ENCODE measurements around the gene FHOD3.

Gene FHOD3

GRCh38 chr18:36560187-36560586 is 262.7 kb downstream of the FHOD3 start:
- H3K27me3 ChIP-seq (replicated peaks; ENCODE audit: insufficient read depth, low read length), result no peaks in the 10 kb centered on the region
- H3K4me2 ChIP-seq (ENCODE audit: low read depth, low read length), result no peak overlapping the region
- no peaks in the 10 kb centered on the region for H3K79me2 ChIP-seq (ENCODE audit: low read length)

GRCh38 chr18:36561046-36561445 is 263.5 kb downstream of the FHOD3 start:
- no peaks in the 10 kb centered on the region for H3K36me3 ChIP-seq (replicated peaks; ENCODE audit: insufficient read depth, low read length)
- H3K9ac ChIP-seq (ENCODE audit: low read length), result no peak overlapping the region
- no peak overlapping the region for H2AFZ ChIP-seq (ENCODE audit: low read length)
- H3K4me3 ChIP-seq (ENCODE audit: low read length), result no peak overlapping the region
- no peak for TF ChIP-seq EZH2phosphoT487 (IDR thresholded peaks at IDR 0.05; ENCODE audit: low read length)
- no peak for TF ChIP-seq CTCF (IDR thresholded peaks at IDR 0.05; ENCODE audit: low read length)
- TF ChIP-seq EZH2 (optimal IDR thresholded peaks at IDR 0.05; ENCODE audit: low read depth, low read length), result no peak
- H3K4me2 ChIP-seq (ENCODE audit: low read depth, low read length), result no peak overlapping the region
- no peaks in the 10 kb centered on the region for H3K4me1 ChIP-seq (ENCODE audit: low read length)
- H3K79me2 ChIP-seq (ENCODE audit: low read length), result no peaks in the 10 kb centered on the region
- no peaks in the 10 kb centered on the region for H3F3A ChIP-seq (ENCODE audit: insufficient read depth, low read length)
- H3K9me2 ChIP-seq (replicated peaks; ENCODE audit: insufficient read depth, low read length), result no peaks in the 10 kb centered on the region
- no peaks in the 10 kb centered on the region for H3K27me3 ChIP-seq (replicated peaks; ENCODE audit: insufficient read depth, low read length)
- no peak overlapping the region for H3K27ac ChIP-seq (ENCODE audit: low read length)
- H4K20me1 ChIP-seq (ENCODE audit: insufficient read depth, low read length), result no peaks in the 10 kb centered on the region
- DNase-seq, result no peak
- no peaks in the 10 kb centered on the region for H3K9me3 ChIP-seq (replicated peaks; ENCODE audit: insufficient read depth, low read length)

More at GRCh38 chr18:36560187-36560586, 262.7 kb downstream of the FHOD3 start:
- no peak overlapping the region for H3K4me3 ChIP-seq (ENCODE audit: low read length)
- no peaks in the 10 kb centered on the region for H3F3A ChIP-seq (ENCODE audit: insufficient read depth, low read length)
- no peaks in the 10 kb centered on the region for H3K9me2 ChIP-seq (replicated peaks; ENCODE audit: insufficient read depth, low read length)
- H3K36me3 ChIP-seq (replicated peaks; ENCODE audit: insufficient read depth, low read length), result no peaks in the 10 kb centered on the region
- H2AFZ ChIP-seq (ENCODE audit: low read length), result no peak overlapping the region
- no peaks in the 10 kb centered on the region for H4K20me1 ChIP-seq (ENCODE audit: insufficient read depth, low read length)
- no peak overlapping the region for H3K9ac ChIP-seq (ENCODE audit: low read length)
- H3K27ac ChIP-seq (ENCODE audit: low read length), result no peak overlapping the region
- no peaks in the 10 kb centered on the region for H3K4me1 ChIP-seq (ENCODE audit: low read length)
- no peaks in the 10 kb centered on the region for H3K9me3 ChIP-seq (replicated peaks; ENCODE audit: insufficient read depth, low read length)
- no peak for DNase-seq
- no peak for TF ChIP-seq EZH2 (optimal IDR thresholded peaks at IDR 0.05; ENCODE audit: low read depth, low read length)
- no peak for TF ChIP-seq EZH2phosphoT487 (IDR thresholded peaks at IDR 0.05; ENCODE audit: low read length)
- TF ChIP-seq CTCF (IDR thresholded peaks at IDR 0.05; ENCODE audit: low read length), result no peak

GRCh38 chr18:36564841-36565240 is 267.3 kb downstream of the FHOD3 start:
- H3K27me3 ChIP-seq (replicated peaks; ENCODE audit: insufficient read depth, low read length), result no peaks in the 10 kb centered on the region
- H3K4me2 ChIP-seq (ENCODE audit: low read depth, low read length), result no peak overlapping the region

More at GRCh38 chr18:36564841-36565240, 267.3 kb downstream of the FHOD3 start:
- Histone ChIP-seq H3K36me3 (replicated peaks; ENCODE audit: insufficient read depth, low read length) (no peaks in the 10 kb centered on the region), H3K27ac (ENCODE audit: low read length) (no peak overlapping the region), H3K4me3 (ENCODE audit: low read length) (no peak overlapping the region), H3K4me1 (ENCODE audit: low read length) (no peaks in the 10 kb centered on the region), H3K9ac (ENCODE audit: low read length) (no peak overlapping the region), H3K79me2 (ENCODE audit: low read length) (no peaks in the 10 kb centered on the region), H3F3A (ENCODE audit: insufficient read depth, low read length) (no peaks in the 10 kb centered on the region), H3K9me2 (replicated peaks; ENCODE audit: insufficient read depth, low read length) (no peaks in the 10 kb centered on the region), H2AFZ (ENCODE audit: low read length) (no peak overlapping the region), H4K20me1 (ENCODE audit: insufficient read depth, low read length) (no peaks in the 10 kb centered on the region), H3K9me3 (replicated peaks; ENCODE audit: insufficient read depth, low read length) (no peaks in the 10 kb centered on the region)
- TF ChIP-seq CTCF (IDR thresholded peaks at IDR 0.05; ENCODE audit: low read length) (no peak), EZH2 (optimal IDR thresholded peaks at IDR 0.05; ENCODE audit: low read depth, low read length) (no peak), EZH2phosphoT487 (IDR thresholded peaks at IDR 0.05; ENCODE audit: low read length) (no peak)
- DNase-seq, result no peak

Measured in MM.1S (cell line).